ENCODE measurements around the gene MASTL. TPM values are rescaled to one million over a fixed set of nuclear protein-coding genes. Genes with fewer than 3 reads are reported as not detected.

The MASTL gene
- polyA plus RNA-seq, 4 donors: 2.5 to 8.1 (median 4.4) TPM

DNA sequence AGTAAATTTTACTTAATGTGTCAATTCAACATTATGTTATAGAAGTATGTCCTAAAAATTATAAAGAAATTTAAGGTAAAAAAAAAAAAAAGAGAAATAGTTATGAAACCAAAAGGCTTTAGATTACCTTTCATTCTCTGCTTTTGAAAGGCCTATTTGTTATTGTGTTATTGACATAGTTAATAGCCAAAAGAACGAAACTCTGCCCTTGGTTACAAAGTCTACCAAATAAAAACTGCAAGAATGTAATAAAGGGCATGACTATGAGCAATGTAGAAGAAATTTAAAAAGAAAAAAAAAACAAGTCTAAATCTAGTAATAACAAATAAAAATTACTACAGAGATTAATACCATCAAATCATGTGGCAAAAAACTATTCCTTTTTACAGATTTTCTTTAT, 74.9 kb downstream of the MASTL start:
- Histone ChIP-seq H3K9me3 (ENCODE audit: control insufficient read depth in 2 of 2, insufficient read depth in 1 of 2, low read depth in 1 of 2, low read length in 1 of 2) (no peaks in the 10 kb centered on the region), H3K4me3 (ENCODE audit: low read depth in 1 of 3, low read length in 3 of 3) (no peak overlapping the region), H3K4me1 (ENCODE audit: control insufficient read depth in 3 of 3, insufficient read depth in 2 of 3, low read depth in 1 of 3, low read length in 2 of 3) (peaks cover 0 to 8% (median 0%) of the 10 kb centered on the region in 3 donors), H3K27me3 (ENCODE audit: control insufficient read depth in 3 of 3, insufficient read depth in 3 of 3, low read length in 3 of 3) (no peaks in the 10 kb centered on the region), H3K27ac (ENCODE audit: low read depth in 1 of 3, low read length in 2 of 3) (peak overlapping the region in 1 of 3 donors; percentile 70), H3K36me3 (ENCODE audit: control insufficient read depth in 3 of 3, insufficient read depth in 2 of 3, low read depth in 1 of 3, low read length in 3 of 3) (peaks cover 0 to 37% (median 4%) of the 10 kb centered on the region in 3 donors)
- FAIRE-seq (peak; percentile 97), DNase-seq (peak; percentile 76 to 77)
- WGBS, 3 donors: 21 to 74% (median 43%) methylated on average over 1 of the region's 1 CpG

DNA sequence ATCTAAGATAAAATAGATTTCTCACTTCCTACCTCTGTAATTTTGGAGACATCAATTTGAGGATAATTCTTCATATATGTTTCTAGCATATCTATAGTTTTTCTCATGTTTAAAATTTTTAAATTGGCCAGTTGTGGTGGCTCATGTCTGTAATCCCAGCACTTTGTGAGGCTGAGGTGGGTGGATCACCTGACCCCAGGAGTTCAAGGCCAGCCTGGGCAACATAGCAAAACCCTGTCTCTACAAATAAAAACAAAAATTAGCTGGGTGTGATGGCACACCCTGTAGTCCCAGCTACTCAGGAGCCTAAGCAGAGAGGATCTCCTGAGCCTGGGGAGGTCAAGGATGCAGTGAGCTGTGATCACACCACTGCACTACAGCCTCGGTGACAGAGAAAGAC, 80.6 kb downstream of the MASTL start:
- 38 to 52% (median 44%) methylated on average over 1 of the region's 1 CpG for WGBS, 3 donors
- H3K27me3 ChIP-seq (ENCODE audit: control insufficient read depth in 3 of 3, insufficient read depth in 3 of 3, low read length in 3 of 3): no peaks in the 10 kb centered on the region
- H3K4me1 ChIP-seq (ENCODE audit: control insufficient read depth in 3 of 3, insufficient read depth in 2 of 3, low read depth in 1 of 3, low read length in 2 of 3): peaks cover 0 to 15% (median 0%) of the 10 kb centered on the region in 3 donors
- DNase-seq (no peak), FAIRE-seq (no peak)
- no peak overlapping the region for H3K27ac ChIP-seq (ENCODE audit: low read depth in 1 of 3, low read length in 2 of 3)
- H3K9me3 ChIP-seq (ENCODE audit: control insufficient read depth in 2 of 2, insufficient read depth in 1 of 2, low read depth in 1 of 2, low read length in 1 of 2): no peaks in the 10 kb centered on the region
- H3K36me3 ChIP-seq (ENCODE audit: control insufficient read depth in 3 of 3, insufficient read depth in 2 of 3, low read depth in 1 of 3, low read length in 3 of 3): peaks cover 0 to 30% (median 0%) of the 10 kb centered on the region in 3 donors
- H3K4me3 ChIP-seq (ENCODE audit: low read depth in 1 of 3, low read length in 3 of 3): no peak overlapping the region

Other genes with a start within 250 kb of the MASTL start
- 1 to 10 TPM; 1.9 to 8.9 (median 2.6) TPM for gene ANKRD26, start 54.9 kb upstream of the MASTL start, polyA plus RNA-seq
- gene YME1L1, start 968 bp upstream of the MASTL start, polyA plus RNA-seq: 10 to 100 TPM; 28.6 to 81.7 (median 41.6) TPM
- gene ACBD5, start 85.4 kb downstream of the MASTL start, polyA plus RNA-seq: 10 to 100 TPM; 21.8 to 61.5 (median 43.2) TPM